Hematopoietic multipotent progenitor cell (in vitro differentiated cells): ENCODE results near the gene VPS35L. TPM values are rescaled to one million over a fixed set of nuclear protein-coding genes. Genes with fewer than 3 reads are reported as not detected.
"Not testable (repeated sequence)": the region's sequence is repeated elsewhere in the genome, so short reads cannot be mapped to it uniquely, and the experiment has no call there.

ENCODE experiments used
- DNase-seq, 3 donors: peaks; one replicate each; pipeline ENCODE4 v3.0.0-alpha.2; 2011 to 2015; ENCODE audit warnings: low read depth in 2 of 3, low spot score in 2 of 3
- total RNA-seq: library from RNA; depleted of rRNA; stranded (reverse); fragments of >200 nt; gene quantifications from one replicate; pipeline ENCODE4 v1.2.3, GENCODE V29; 2012

Gene VPS35L
- total RNA-seq, 1 donor = 27.5 TPM

- DNase-seq = no peak
Measured at GRCh38 chr16:19645557-19645981, 90.1 kb downstream of the VPS35L start.

GRCh38 chr16:19649980-19650379 lies 94.5 kb downstream of the VPS35L start:
- DNase-seq = no peak

- no peak for DNase-seq
Measured at GRCh38 chr16:19654147-19654546, 98.6 kb downstream of the VPS35L start.

GRCh38 chr16:19655242-19655777 lies 99.8 kb downstream of the VPS35L start:
- DNase-seq = no peak

- DNase-seq = no peak
Measured at GRCh38 chr16:19657831-19658230, 102.3 kb downstream of the VPS35L start.

- no peak for DNase-seq
Measured at GRCh38 chr16:19659554-19659953, 104.1 kb downstream of the VPS35L start.

GRCh38 chr16:19660432-19660831 lies 104.9 kb downstream of the VPS35L start:
- no peak for DNase-seq

GRCh38 chr16:19662351-19662750 lies 106.8 kb downstream of the VPS35L start:
- DNase-seq = no peak

GRCh38 chr16:19664166-19664565 lies 108.7 kb downstream of the VPS35L start:
- DNase-seq = no peak

GRCh38 chr16:19665313-19665712 lies 109.8 kb downstream of the VPS35L start:
- not testable (repeated sequence) for DNase-seq

- no peak for DNase-seq
Measured at GRCh38 chr16:19666477-19666876, 111.0 kb downstream of the VPS35L start.

- no peak for DNase-seq
Measured at GRCh38 chr16:19672378-19672777, 116.9 kb downstream of the VPS35L start.

- DNase-seq = no peak
Measured at GRCh38 chr16:19674485-19674884, 119.0 kb downstream of the VPS35L start.

- no peak for DNase-seq
Measured at GRCh38 chr16:19677402-19677801, 121.9 kb downstream of the VPS35L start.

- DNase-seq = no peak
Measured at GRCh38 chr16:19678804-19679203, 123.3 kb downstream of the VPS35L start.

- DNase-seq = not testable (repeated sequence)
Measured at GRCh38 chr16:19679281-19679680, 123.8 kb downstream of the VPS35L start.

GRCh38 chr16:19680881-19681340 lies 125.4 kb downstream of the VPS35L start:
- DNase-seq = no peak

- no peak for DNase-seq
Measured at GRCh38 chr16:19681637-19682036, 126.1 kb downstream of the VPS35L start.

- no peak for DNase-seq
Measured at GRCh38 chr16:19683453-19684236, 128.1 kb downstream of the VPS35L start.

GRCh38 chr16:19685176-19685575 lies 129.7 kb downstream of the VPS35L start:
- no peak for DNase-seq

GRCh38 chr16:19687279-19687678 lies 131.8 kb downstream of the VPS35L start:
- DNase-seq = no peak

- no peak for DNase-seq
Measured at GRCh38 chr16:19688396-19689024, 133.0 kb downstream of the VPS35L start.
